ENCODE results near the gene THSD7B. TPM values are rescaled to one million over a fixed set of nuclear protein-coding genes. Genes with fewer than 3 reads are reported as not detected.

Gene THSD7B
- total and polyA plus RNA-seq, 9 of the 15 experiments (the other 6 are each of a cell fraction or from before 2014, with no cell fraction given) = not detected

- in situ Hi-C loops (cut with MboI) (no loop called here), intact Hi-C loops (cut with micrococcal nuclease) (no loop called here)
- BruUV-seq (replicated peaks) = no TSS peak
- H3K79me2 ChIP-seq (ENCODE audit: control insufficient read depth, insufficient read depth, low read length) = no peaks in the 10 kb centered on the region
- DNase-seq (ENCODE audit: extremely low read depth in 1 of 4, low spot score in 3 of 4) (no peak), ATAC-seq (no peak), FAIRE-seq (no peak)
- H3K9ac ChIP-seq (ENCODE audit: insufficient read depth in 1 of 2, low read depth in 2 of 2, low read length in 2 of 2) = no peak overlapping the region
- no peak overlapping the region for H3K4me3 ChIP-seq
- ChIA-PET CTCF (ENCODE audit: low intra/inter-chr PET ratio) (no interaction called here), POLR2A (no interaction called here)
- H3K9me1 ChIP-seq (ENCODE audit: control insufficient read depth, insufficient read depth, low read length) = no peaks in the 10 kb centered on the region
- 2% methylated on average over 8 of the region's 9 CpGs for WGBS (ENCODE audit: insufficient coverage, low coverage, missing lambda C conversion rate)
- no peaks in the 10 kb centered on the region for H3K9me3 ChIP-seq (replicated peaks; ENCODE audit: control insufficient read depth, insufficient read depth, low read depth, low read length)
- no peak overlapping the region for H3K27ac ChIP-seq (ENCODE audit: extremely low read depth, low read depth, low read length)
- no peaks in the 10 kb centered on the region for H3K36me3 ChIP-seq (ENCODE audit: control insufficient read depth, insufficient read depth, low read length)
- H3K27me3 ChIP-seq (ENCODE audit: control insufficient read depth in 2 of 2, insufficient read depth in 2 of 2, low read length in 2 of 2) = no peaks in the 10 kb centered on the region
- H4K20me1 ChIP-seq (replicated peaks; ENCODE audit: control insufficient read depth, insufficient read depth, low read length) = no peaks in the 10 kb centered on the region
- H3K4me2 ChIP-seq (ENCODE audit: insufficient read depth, low read length) = no peak overlapping the region
- H3K4me1 ChIP-seq (replicated peaks in 1 of 2; ENCODE audit: control insufficient read depth in 2 of 2, insufficient read depth in 2 of 2, low read length in 2 of 2) = no peaks in the 10 kb centered on the region
- no peak overlapping the region for H2AFZ ChIP-seq (ENCODE audit: low read depth, low read length)
- TF ChIP-seq ZNF3 (CRISPR knock-in tag; IDR thresholded peaks at IDR 0.05) (no peak), MAFF (IDR thresholded peaks at IDR 0.05; ENCODE audit: low read length) (no peak), IRF1 (CRISPR knock-in tag; IDR thresholded peaks at IDR 0.05; ENCODE audit: borderline replicate concordance) (no peak), ZKSCAN3 (CRISPR knock-in tag; IDR thresholded peaks at IDR 0.05) (no peak), ZMIZ1 (IDR thresholded peaks at IDR 0.05; ENCODE audit: low read depth in 2 of 2, low read length in 2 of 2) (no peak), MAFK (IDR thresholded peaks at IDR 0.05; ENCODE audit: low read length) (no peak), CBFA2T3 (IDR thresholded peaks at IDR 0.05) (no peak), ZNF639 (CRISPR knock-in tag; conservative IDR thresholded peaks at IDR 0.05 in 1 of 2, IDR thresholded peaks at IDR 0.05 in 1 of 2) (no peak)
Observed at GRCh38 chr2:136920652-136921333, 155.4 kb downstream of the THSD7B start.

Measured in K562 (cell line).